ENCODE measurements around the gene DLG1. TPM values are rescaled to one million over a fixed set of nuclear protein-coding genes. Genes with fewer than 3 reads are reported as not detected.

The DLG1 gene
- total RNA-seq, 2 donors from 2014 or later, result 44.1 to 59.0 TPM

DNA sequence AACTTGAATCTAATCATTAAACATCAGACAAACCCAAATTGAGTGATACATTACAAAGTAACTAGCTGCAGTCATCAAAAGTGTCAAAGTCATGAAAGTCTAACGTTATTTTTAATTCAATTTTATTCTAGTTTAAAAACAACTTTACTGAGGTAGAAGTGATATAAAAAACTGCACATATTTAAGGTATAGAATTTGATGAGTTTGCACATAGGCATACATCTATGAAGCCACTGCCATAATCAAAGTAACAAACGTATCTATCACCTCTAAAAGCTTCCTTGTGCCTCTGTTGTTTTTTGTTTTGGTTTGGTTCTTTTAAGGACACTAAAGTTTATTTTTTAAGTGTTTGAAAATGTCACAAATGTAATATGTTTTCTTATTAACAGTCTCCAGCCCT, 130.9 kb downstream of the DLG1 start:
- DNase-seq (no peak), ATAC-seq (no peak)
- intact Hi-C loops (cut with DNase I), result no loop called here

DNA sequence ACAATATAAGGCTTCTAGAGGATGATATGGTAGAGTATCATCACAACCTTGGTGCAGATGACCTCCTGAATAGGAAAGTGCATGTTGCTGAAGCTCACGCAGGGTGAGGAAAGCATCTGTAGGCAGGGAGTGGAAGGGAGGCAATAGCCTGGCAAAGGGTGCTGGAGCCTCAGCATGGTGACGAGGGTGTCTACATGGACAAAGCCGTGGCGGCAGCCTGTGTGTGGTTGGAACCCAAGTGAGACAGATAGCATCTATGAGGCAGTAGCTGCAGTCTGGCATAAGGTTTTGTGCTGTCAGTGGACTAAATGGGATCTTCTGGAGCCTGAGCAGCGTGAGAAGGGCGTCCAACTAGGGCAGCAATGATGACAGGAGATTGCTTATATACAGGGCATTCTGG, 132.5 kb downstream of the DLG1 start:
- DNase-seq (no peak), ATAC-seq (no peak)
- intact Hi-C loops (cut with DNase I), result no loop called here

- DNase-seq, result no peak
- intact Hi-C loops (cut with DNase I), result no loop called here
- ATAC-seq, result no peak
These were observed 143.4 kb downstream of the DLG1 start for GRCh38 chr3:197155046-197155445.

DNA sequence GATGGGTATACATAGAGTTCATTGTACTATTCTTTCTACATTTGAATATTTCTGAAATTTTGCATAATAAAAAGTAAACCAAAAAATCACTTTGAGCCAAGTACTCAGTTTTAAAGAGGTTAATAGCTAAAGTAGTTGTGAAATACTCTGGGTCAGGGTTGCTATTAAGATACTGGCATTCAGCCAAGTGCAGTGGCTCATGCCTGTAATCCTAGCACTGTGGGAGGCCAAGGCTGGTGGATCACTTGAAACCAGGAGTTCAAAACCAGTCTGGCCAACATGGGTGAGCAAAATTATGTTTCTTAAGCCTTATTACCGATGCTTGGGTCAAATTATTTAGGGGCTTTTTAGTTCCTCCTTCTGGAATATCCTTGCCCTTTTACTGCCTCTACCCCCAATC, 146.8 kb downstream of the DLG1 start:
- intact Hi-C loops (cut with DNase I), result no loop called here
- DNase-seq, result peak; percentile 20

GRCh38 chr3:197149528-197149927, 148.9 kb downstream of the DLG1 start:
- DNase-seq, result no peak
- no peak for ATAC-seq
- intact Hi-C loops (cut with DNase I), result no loop called here

More for the DNA sequence above, 146.8 kb downstream of the DLG1 start:
- ATAC-seq, result peak; percentile 74 to 88

DNA sequence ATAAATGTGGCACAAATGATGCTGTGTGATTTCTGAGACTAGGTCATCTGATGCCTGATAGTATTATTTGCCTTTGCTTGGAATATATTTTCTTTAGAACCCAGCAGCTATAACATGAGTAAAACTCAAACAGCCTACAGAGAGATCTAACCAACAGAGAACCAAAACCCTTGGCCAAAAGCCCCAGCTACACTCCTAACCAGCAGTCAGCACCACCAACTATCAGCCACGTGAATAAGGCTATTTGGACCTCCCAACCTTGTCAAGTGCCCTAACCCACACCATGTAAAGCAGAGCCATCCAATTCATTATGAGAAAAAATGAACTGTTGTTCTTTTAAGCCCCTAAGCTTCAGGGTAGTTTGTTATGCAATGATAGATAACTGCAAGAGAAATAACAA, 154.2 kb downstream of the DLG1 start:
- no peak for DNase-seq
- intact Hi-C loops (cut with DNase I), result no loop called here
- ATAC-seq, result no peak

- ATAC-seq (no peak), DNase-seq (no peak)
- intact Hi-C loops (cut with DNase I), result no loop called here
These were observed 158.8 kb downstream of the DLG1 start for GRCh38 chr3:197139586-197139985.

GRCh38 chr3:197137751-197138150, 160.7 kb downstream of the DLG1 start:
- DNase-seq (peak; percentile 38), ATAC-seq (no peak)
- intact Hi-C loops (cut with DNase I), result no loop called here

- intact Hi-C loops (cut with DNase I), result no loop called here
- ATAC-seq (no peak), DNase-seq (no peak)
These were observed 161.7 kb downstream of the DLG1 start for GRCh38 chr3:197136744-197137143.

GRCh38 chr3:197135212-197135611, 163.2 kb downstream of the DLG1 start:
- intact Hi-C loops (cut with DNase I), result no loop called here
- ATAC-seq, result no peak
- DNase-seq, result no peak

- no peak for ATAC-seq
- intact Hi-C loops (cut with DNase I), result no loop called here
These were observed 165.4 kb downstream of the DLG1 start for GRCh38 chr3:197132916-197133530.

DNA sequence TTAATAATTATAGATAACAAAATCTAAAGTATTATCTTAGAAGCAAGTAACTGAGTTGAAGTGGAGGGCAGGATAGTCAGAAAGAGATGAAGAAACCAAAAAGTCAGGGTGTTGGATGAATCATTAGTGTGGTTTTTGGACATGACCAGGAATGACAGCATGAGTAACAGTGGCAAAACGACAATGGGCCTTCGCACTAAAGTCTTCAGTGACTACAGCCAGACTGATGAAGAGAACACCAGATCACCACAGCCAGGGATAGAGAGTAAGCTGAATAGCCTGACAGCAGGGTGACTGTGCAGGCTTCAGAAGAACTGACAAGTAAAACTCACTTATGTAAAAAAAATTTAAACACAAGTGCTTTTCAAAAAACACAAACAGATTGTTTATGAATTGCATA, 172.8 kb downstream of the DLG1 start:
- intact Hi-C loops (cut with DNase I), result no loop called here
- ATAC-seq (no peak), DNase-seq (no peak)

More at GRCh38 chr3:197132916-197133530, 165.4 kb downstream of the DLG1 start:
- DNase-seq, result no peak

DNA sequence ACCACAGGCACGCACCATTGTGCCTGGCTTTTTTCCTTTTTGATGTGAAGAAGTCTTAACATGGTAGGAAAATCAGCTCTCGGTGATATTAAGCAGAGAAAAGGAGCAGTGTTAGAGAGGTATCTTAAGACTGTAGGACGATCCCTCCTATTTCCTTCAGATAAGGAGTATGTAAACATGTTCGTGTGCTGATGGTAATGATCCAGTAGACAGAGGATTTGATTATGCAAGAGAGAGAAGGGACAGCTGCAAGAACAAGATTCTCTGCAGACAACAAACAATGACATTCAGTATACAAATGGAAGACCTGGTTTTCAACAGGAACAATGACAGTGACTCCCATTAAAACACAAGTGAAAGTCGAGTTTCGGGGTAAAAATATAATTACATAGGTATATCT, 173.7 kb downstream of the DLG1 start:
- intact Hi-C loops (cut with DNase I), result no loop called here
- ATAC-seq (no peak), DNase-seq (no peak)

DNA sequence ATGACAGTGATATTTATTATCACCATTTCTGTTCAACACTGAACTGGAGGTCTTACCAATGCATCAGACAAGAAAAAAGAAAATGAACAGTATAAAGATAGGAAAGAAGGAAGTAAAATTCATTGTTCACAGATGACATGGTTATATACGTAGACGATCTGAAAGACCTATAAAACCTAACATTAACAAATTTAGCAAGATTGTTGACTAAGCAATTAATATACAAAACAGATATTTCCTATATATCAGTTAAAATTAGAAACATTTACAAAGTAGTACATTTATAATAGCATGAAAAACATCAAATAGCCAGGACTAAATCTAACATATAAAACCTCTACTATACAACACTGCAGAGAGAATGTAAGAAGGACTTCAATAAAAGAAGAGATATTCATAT, 176.0 kb downstream of the DLG1 start:
- DNase-seq, result no peak
- no peak for ATAC-seq
- intact Hi-C loops (cut with DNase I), result no loop called here

DNA sequence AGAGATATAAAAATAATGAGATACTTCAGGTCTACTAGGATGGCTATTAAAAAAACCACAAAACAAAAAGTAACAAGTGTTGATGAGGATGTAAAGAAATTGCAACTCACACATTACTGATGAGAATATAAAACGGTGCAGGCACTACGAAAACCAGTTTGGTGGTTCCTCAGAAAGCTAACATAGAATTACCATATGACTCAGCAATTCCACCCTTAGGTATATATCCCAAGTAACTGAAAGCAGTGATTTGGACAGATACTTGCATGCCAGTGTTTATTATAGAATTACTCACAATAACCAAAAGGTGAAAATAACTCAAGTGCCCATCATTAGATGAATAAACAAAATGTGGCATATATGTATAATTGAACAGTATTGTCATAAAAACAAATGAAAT, 181.3 kb downstream of the DLG1 start:
- intact Hi-C loops (cut with DNase I), result no loop called here
- DNase-seq, result no peak

DNA sequence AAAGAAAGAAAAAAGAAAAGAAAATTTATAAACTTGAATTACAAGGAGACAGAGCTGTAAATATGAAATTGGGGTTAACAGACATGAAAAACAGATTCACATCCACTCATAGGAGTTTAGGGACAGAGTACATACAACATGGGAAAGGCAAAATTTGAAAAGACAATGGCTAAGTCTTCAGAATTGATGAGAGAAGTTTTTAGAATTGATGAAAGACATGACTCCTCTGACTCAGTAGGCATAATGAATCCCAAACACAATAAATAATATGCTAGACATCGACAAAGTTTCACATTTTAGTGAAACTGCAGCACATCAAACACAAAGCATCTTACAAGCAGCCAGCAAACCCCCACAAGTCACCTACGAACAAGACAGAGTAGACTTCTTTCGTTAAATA, 184.4 kb downstream of the DLG1 start:
- intact Hi-C loops (cut with DNase I), result no loop called here
- DNase-seq (no peak), ATAC-seq (no peak)

More for the DNA sequence above, 181.3 kb downstream of the DLG1 start:
- no peak for ATAC-seq

GRCh38 chr3:197111685-197112084, 186.7 kb downstream of the DLG1 start:
- DNase-seq (no peak), ATAC-seq (no peak)
- intact Hi-C loops (cut with DNase I), result no loop called here

GRCh38 chr3:197105786-197106185, 192.6 kb downstream of the DLG1 start:
- DNase-seq (no peak), ATAC-seq (no peak)
- intact Hi-C loops (cut with DNase I), result no loop called here

- DNase-seq (no peak), ATAC-seq (no peak)
- intact Hi-C loops (cut with DNase I), result no loop called here
These were observed 193.7 kb downstream of the DLG1 start for GRCh38 chr3:197104738-197105137.

GRCh38 chr3:197103766-197104165, 194.6 kb downstream of the DLG1 start:
- intact Hi-C loops (cut with DNase I), result no loop called here
- ATAC-seq (no peak), DNase-seq (no peak)

DNA sequence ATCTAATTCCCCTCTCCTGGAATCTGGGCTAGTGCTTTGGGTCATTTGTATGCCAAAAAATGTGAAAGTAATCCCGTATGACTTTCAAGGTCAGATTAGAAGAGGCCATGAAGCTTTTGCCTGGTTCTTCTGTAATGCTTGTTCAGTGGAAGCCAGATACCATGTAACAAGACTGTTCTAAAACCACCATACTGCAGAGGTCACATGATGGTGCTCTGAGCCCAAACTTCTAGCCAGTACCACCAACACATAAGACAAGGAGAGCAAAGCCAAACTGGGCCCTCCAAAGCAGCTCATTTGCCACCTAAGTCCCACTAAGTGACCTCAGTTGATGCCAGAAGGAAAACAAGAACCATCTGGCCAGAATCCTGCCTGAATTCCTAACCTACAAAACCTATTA, 204.5 kb downstream of the DLG1 start:
- DNase-seq, result no peak
- no peak for ATAC-seq
- intact Hi-C loops (cut with DNase I), result no loop called here

DNA sequence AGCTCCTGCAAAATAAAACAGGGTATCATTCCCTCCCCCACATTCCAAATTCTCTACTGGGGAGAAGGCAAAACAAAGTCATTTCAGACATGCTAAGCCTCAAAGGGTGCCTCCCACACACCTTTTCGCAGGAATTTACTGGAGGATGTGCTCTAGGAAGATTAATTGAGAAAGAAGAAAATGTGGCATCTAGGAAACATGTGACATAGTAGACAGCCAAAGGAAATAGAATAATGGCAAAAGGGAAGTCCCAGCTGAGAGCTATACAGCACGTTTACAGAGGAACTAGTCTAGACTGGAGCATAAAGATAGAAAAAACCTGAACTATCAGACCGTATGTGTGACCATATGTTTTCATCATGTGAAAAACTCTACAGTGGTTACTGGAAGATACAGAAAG, 210.0 kb downstream of the DLG1 start:
- intact Hi-C loops (cut with DNase I), result no loop called here
- ATAC-seq, result peak in 1 of 2 donors; percentile 23
- no peak for DNase-seq
